ELR (cell line): ENCODE measurements around the gene C1GALT1.

Experiments
- DNase-seq: peaks from one replicate; pipeline ENCODE4 v3.0.0-alpha.2; 2015; ENCODE audit warnings: low read depth

C1GALT1 gene

GRCh38 chr7:7272294-7272693, 90.0 kb downstream of the C1GALT1 start:
- peak; percentile 28 for DNase-seq

GRCh38 chr7:7274782-7275181, 92.4 kb downstream of the C1GALT1 start:
- DNase-seq, result peak; percentile 66

GRCh38 chr7:7276161-7276560, 93.8 kb downstream of the C1GALT1 start:
- no peak for DNase-seq

GRCh38 chr7:7290429-7291122, 108.2 kb downstream of the C1GALT1 start:
- no peak for DNase-seq

DNA sequence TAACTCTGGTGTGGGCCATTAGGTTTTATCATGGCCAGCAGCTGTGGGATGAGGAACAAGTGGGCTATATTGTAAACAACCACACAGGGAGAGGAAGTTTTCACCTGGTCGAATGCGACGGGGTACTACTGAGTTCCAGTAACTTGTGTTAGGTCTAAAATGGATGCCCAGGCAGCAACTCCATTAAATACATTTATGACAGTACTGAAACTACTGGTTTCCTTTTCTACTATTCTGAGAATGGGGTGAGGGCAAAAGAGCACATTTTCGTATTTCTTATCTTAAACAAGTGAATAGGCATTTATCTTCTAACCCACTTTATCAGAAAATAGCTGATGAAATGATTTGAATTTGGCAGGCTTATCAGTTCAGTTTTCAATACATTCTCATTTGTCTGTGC, 109.7 kb downstream of the C1GALT1 start:
- no peak for DNase-seq

DNA sequence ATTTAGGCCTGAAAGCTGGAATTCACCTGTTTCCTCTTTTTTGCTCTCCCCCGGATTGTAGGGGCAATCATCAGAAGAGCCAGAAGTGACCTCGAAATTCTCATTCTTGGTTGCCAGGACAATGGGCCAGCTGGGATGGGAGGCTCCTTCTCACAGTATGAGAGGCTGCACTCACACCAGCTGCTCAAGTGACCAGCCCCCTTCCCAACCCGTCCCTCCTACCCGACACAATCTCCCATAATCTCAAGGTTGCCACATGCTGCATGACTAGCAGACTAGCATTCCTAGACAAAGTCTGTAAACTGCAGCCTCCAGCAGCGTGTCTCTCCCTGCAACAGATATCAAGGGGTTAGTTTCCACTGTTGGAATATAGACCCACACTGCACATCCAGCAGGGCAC, 110.3 kb downstream of the C1GALT1 start:
- DNase-seq, result no peak

GRCh38 chr7:7293092-7293491, 110.7 kb downstream of the C1GALT1 start:
- no peak for DNase-seq

GRCh38 chr7:7294911-7295310, 112.6 kb downstream of the C1GALT1 start:
- DNase-seq, result no peak
